Measurements from ENCODE around the gene PSD4.

PSD4 gene

GRCh38 chr2:113209646-113210171 is 35.9 kb downstream of the PSD4 start:
- peaks cover 21% of the 10 kb centered on the region for H3K27me3 Mint-ChIP-seq (ENCODE audit: low read depth)
- no peaks in the 10 kb centered on the region for H3K36me3 Mint-ChIP-seq (ENCODE audit: low read depth)

DNA sequence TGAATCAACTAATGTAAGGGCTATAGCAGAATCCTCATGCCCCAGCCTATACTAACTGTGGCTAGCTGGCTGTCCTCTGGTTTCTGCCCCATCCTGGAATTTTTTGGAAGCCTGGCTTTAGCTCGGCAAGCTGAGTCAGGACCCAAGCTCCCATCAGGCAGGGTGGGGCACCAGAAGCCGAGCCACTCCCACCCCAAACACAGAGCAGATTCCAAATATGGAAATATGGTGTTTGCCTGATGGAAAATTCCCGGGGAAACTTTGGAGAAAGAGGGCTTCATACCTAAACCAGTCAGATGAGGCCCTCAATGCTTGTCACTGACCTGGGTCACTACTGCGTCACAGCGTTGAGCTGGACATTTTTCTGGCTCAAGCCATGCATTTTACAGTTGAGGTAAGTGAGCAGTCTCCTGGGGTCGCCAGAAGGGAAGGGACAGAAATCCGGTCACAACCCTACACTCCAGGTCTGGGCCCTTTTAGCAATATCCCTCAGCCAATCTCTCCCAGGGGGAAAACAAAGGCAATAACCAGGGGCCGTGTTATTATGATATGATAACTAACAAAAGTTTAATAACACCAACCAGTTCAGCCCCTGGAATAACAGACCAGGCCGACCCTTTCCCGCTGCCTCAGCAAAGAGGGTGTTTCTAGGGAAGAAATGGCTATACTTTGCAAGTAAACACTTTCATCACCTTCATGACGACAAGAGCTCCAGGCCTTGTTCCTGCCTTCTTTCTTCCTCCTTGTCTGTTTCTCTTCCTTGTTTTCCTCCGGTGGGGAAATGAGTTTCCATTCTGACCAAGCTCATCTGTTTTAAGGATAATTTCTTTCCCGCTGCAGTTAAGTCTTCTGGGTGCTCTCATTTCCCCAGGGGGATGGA is 37.7 kb downstream of the PSD4 start:
- Mint-ChIP-seq H3K4me1 (peaks cover 42% of the 10 kb centered on the region), H3K9me3 (no peaks in the 10 kb centered on the region), H3K27me3 (ENCODE audit: low read depth) (peaks cover 25% of the 10 kb centered on the region), H3K27ac (peak overlapping the region in 2 of 3 experiments; percentile 92 to 98), H3K36me3 (ENCODE audit: low read depth) (no peaks in the 10 kb centered on the region), H3K4me3 (peak overlapping the region in 1 of 3 experiments; percentile 67)
- TF ChIP-seq, protein P1, sequence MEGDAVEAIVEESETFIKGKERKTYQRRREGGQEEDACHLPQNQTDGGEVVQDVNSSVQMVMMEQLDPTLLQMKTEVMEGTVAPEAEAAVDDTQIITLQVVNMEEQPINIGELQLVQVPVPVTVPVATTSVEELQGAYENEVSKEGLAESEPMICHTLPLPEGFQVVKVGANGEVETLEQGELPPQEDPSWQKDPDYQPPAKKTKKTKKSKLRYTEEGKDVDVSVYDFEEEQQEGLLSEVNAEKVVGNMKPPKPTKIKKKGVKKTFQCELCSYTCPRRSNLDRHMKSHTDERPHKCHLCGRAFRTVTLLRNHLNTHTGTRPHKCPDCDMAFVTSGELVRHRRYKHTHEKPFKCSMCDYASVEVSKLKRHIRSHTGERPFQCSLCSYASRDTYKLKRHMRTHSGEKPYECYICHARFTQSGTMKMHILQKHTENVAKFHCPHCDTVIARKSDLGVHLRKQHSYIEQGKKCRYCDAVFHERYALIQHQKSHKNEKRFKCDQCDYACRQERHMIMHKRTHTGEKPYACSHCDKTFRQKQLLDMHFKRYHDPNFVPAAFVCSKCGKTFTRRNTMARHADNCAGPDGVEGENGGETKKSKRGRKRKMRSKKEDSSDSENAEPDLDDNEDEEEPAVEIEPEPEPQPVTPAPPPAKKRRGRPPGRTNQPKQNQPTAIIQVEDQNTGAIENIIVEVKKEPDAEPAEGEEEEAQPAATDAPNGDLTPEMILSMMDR (IDR thresholded peaks at IDR 0.05; ENCODE audit: unreplicated experiment in 3 of 3): no peak

More at GRCh38 chr2:113209646-113210171, 35.9 kb downstream of the PSD4 start:
- TF ChIP-seq, protein P1 (IDR thresholded peaks at IDR 0.05; ENCODE audit: unreplicated experiment in 3 of 3): no peak
- peak overlapping the region; percentile 10 to 23 (median 20) for H3K4me3 Mint-ChIP-seq
- peak overlapping the region in 2 of 3 experiments; percentile 95 to 98 for H3K27ac Mint-ChIP-seq
- no peaks in the 10 kb centered on the region for H3K9me3 Mint-ChIP-seq
- peaks cover 38% of the 10 kb centered on the region for H3K4me1 Mint-ChIP-seq

- H3K27ac Mint-ChIP-seq: peak overlapping the region in 2 of 3 experiments; percentile 92 to 98
- H3K36me3 Mint-ChIP-seq (ENCODE audit: low read depth): no peaks in the 10 kb centered on the region
- peaks cover 52% of the 10 kb centered on the region for H3K4me1 Mint-ChIP-seq
- H3K4me3 Mint-ChIP-seq: peak overlapping the region; percentile 50 to 67 (median 61)
- H3K9me3 Mint-ChIP-seq: no peaks in the 10 kb centered on the region
- H3K27me3 Mint-ChIP-seq (ENCODE audit: low read depth): peaks cover 33% of the 10 kb centered on the region
- TF ChIP-seq, protein P1 (IDR thresholded peaks at IDR 0.05; ENCODE audit: unreplicated experiment in 3 of 3): no peak
Measured at GRCh38 chr2:113212245-113213060, 38.7 kb downstream of the PSD4 start.

GRCh38 chr2:113213061-113213930 is 39.5 kb downstream of the PSD4 start:
- H3K27me3 Mint-ChIP-seq (ENCODE audit: low read depth): peaks cover 28% of the 10 kb centered on the region
- no peaks in the 10 kb centered on the region for H3K36me3 Mint-ChIP-seq (ENCODE audit: low read depth)
- peak overlapping the region in 1 of 3 experiments; percentile 67 for H3K4me3 Mint-ChIP-seq
- H3K27ac Mint-ChIP-seq: peak overlapping the region in 2 of 3 experiments; percentile 92 to 98
- TF ChIP-seq, protein P1 (IDR thresholded peaks at IDR 0.05; ENCODE audit: unreplicated experiment in 3 of 3): no peak
- peaks cover 61% of the 10 kb centered on the region for H3K4me1 Mint-ChIP-seq
- no peaks in the 10 kb centered on the region for H3K9me3 Mint-ChIP-seq

DNA sequence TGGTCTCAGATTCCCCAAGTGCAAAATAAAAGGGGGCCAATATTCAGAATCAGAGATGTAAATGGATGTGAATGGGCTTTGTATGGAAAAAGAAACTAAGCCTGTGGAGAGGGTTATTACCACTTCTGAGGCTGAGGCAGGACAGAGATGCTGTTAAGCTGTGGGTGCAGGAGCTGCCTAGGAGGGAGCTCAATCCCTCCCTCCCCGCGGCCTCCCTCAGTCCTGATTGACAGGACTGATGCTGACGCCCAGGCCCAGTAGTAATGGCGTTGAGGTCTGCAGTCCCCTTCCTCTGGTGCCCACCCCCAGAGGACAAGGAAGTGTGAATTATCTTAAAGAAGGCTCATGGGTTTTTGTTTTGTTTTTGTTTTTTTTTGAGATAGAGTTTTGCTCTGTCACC is 40.4 kb downstream of the PSD4 start:
- TF ChIP-seq, protein P1 (IDR thresholded peaks at IDR 0.05; ENCODE audit: unreplicated experiment in 3 of 3): no peak
- H3K4me3 Mint-ChIP-seq: no peak overlapping the region
- H3K4me1 Mint-ChIP-seq: peaks cover 66% of the 10 kb centered on the region

More for the DNA sequence above, 40.4 kb downstream of the PSD4 start:
- no peaks in the 10 kb centered on the region for H3K36me3 Mint-ChIP-seq (ENCODE audit: low read depth)
- peaks cover 28% of the 10 kb centered on the region for H3K27me3 Mint-ChIP-seq (ENCODE audit: low read depth)
- H3K27ac Mint-ChIP-seq: peak overlapping the region in 2 of 3 experiments; percentile 63 to 98
- no peaks in the 10 kb centered on the region for H3K9me3 Mint-ChIP-seq

Measured in nephron (organoid).